Activated CD8-positive, alpha-beta memory T cell treated with anti-CD3 and anti-CD28 coated beads for 24 hours (primary cell): Measurements from ENCODE around the gene ASCL3.
"Not testable (repeated sequence)": the region's sequence is repeated elsewhere in the genome, so short reads cannot be mapped to it uniquely, and the experiment has no call there.

Source experiments
- DNase-seq: peaks from one replicate; pipeline ENCODE4 v3.0.0-alpha.2; 2020

Gene ASCL3, protein sequence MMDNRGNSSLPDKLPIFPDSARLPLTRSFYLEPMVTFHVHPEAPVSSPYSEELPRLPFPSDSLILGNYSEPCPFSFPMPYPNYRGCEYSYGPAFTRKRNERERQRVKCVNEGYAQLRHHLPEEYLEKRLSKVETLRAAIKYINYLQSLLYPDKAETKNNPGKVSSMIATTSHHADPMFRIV

DNA sequence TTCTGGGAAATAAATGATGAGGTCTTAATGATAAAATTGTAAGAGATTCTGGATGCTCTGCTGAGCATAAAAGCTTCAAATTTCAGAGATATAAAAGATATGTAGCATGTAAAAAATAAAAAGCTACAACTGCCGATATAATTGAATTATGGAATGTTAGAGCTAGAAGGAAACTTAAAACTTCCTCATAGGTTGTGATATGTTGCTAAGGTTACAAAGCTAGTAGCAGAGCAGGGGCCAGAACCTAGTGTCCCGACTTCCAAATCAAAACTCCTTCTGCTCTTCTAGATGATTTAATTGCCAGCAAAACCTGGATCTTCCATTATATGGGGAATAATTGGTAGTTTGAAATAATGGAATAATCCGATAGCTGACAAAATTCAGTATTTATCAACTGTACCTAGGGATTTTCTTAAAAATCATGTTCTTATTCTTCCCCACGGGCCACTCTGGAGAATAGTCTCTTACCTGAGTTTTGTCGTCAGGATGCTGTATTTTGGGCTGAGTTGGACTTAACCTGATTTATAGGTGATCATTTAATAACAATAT is at the start of gene ASCL3:
Gene ASCL3, minus strand, starts transcription at position 499 of the 549 bp plus-strand sequence. CDS start 4,855 bp downstream, outside the sequence.
- no peak for DNase-seq

DNA sequence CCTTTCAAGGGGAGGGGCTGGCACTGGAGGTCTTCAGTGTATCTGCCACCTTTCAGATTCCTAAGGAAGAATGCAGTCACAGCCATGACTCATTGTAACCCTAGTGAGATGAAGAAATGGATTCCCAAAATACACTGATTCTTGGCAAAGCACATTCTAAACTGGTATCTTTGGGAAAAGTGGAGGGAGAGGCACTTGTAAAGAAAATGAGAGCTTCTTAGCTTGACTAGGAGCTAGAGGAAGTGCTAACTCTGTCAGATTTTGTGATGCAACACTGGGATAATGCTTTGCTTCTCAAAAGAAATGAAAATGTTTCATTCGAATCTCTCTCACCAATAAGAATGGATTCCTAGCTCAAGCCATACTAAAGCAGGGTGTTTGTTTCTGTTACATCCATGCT is 46.6 kb upstream of the ASCL3 start:
- no peak for DNase-seq

DNA sequence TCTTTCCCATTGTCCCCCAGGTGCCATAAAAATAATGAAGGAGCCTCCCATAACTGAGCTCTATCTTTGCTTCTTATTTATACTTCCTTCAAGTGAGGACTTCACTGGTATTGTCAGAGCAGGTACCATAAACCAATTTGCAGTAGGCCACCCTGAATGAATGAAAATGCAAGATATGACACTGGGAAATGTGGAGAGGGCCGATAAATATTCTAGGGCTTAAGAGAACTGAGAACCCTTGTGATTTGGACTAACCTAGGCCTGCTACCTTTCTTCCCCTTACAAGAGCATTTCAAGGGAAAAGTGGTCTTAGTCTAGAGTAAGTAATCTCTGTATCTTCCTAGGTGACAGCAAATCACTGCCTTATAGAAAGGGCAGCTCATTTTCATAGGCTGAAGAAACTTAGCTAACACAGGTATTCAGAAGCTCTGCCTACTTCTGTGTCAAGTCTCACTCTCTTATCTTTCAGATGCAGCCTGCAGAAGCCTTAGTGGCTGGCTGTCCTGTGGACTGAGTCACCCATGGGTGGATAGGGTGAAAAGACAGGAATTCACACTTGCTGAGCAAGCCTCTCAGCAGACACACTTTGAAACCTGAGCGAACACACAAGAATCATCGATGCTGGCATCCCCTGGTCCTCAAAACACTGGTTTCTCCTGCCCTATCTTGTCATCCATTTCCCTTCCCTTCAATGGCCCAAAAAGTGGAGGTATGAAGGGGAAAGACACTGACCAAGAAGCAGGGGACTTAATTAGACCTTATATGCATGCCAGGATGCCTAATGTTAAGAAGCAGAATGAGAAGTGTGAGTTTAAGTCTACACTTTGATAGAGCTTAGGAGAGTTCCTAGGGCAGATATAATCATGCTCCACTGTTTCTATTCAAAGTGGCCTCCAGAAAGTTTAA is 45.8 kb upstream of the ASCL3 start:
- no peak for DNase-seq

DNA sequence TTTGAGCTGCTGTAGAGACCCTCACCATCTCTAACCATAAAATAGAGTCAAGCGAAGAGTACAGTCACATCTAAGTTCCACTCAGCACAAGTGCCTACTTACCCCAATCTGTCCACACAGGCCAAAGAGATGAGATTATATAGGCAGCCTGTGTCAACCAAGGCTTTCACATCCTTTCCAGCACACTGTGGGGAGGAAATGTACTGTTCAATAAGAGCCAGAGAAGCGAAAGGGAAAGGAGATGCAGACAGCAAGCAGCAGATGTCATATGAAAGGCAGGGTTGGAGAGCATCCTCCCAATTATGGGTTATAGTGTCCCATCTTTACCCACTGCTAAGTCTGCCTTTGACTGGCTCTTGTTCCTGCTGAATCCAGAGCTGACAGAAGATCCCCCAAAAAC is 44.6 kb upstream of the ASCL3 start:
- DNase-seq: no peak

DNA sequence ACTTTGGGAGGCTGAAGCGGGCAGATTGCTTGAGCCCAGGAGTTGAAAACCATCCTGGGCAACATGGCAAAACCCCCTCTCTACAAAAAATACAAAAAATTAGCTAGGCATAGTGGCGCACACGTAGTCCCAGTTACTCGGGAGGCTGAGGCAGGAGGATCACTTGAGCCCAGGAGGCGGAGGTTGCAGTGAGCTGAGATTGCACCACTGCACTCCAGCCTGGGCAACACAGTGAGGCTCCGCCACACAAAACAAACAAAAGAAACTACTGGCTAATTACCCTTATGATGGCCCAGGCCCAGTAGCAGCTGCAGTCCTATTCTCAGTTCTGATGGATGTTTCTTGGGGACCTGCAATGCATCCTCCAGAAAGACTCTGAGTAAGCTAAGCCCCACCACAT is 44.0 kb upstream of the ASCL3 start:
- DNase-seq: not testable (repeated sequence)

DNA sequence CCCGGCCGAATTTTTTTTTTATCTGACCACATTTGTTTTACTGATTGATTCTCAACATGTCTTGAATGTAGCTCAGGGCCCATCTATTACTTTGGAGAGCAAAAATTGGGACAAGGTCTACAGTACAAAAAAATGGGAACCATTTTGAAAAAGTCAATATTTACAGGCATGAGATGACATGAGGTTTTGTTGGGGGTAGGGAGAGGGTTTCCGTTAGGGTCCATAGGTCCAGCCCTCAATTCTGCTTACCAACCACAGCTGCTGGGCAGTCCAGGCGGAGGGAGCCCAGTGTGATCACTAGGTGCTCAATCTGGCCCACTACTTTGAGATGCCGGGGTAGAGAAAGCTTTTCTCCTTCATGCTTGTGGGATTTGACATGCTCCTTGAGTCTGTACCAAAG is 42.6 kb upstream of the ASCL3 start:
- DNase-seq: no peak

DNA sequence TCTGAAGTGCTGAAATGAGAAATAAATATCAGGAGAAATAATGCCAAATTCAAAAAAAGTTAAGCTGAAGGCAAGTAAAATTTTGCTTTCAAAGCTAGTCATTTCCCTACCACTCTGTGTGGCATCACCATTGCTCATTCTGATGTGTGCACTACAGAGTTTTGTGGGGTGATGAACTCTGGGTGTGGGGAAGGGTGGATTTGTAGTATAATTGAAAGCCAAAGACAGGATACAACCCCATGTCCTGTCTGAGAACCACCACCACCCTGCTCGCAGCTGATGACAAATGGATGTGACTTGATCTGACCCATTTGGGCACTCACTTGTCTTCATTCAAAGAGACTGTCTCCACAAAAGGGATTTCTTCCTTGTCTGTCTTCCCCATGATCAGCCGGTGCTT is 40.7 kb upstream of the ASCL3 start:
- no peak for DNase-seq

DNA sequence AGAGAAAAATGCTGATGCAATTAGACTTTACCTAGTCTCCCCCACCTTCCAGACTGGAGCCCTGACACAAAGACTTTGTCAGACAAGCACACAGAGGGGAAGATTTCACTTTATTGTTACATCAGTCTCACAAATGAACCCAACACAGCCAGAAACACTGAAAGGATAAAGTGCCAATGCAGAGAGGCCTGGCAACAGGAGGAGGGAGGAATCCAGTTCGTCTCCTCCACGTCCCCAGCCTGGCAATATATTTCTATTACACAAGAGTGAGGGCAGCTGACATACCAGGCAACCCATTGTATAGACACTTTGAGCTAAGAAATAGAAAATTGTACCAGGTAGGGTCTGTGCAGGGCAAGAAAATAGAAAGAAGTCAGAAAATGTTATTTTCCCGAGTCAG is 37.7 kb upstream of the ASCL3 start:
- DNase-seq: no peak

DNA sequence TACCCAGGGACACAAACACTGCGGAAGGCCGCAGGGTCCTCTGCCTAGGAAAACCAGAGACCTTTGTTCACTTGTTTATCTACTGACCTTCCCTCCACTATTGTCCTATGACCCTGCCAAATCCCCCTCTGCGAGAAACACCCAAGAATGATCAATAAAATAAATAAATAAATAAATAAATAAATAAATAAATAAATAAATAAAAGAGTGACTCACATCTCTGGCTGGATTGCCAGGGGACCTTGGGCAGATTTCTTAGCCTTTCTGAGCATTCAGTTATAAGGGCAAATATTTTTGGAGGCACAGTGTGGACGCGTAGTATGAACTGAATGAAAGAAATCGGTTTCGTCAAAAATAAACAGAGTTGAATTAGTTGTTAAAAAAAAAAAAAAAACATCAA is 36.5 kb upstream of the ASCL3 start:
- DNase-seq: not testable (repeated sequence)

DNA sequence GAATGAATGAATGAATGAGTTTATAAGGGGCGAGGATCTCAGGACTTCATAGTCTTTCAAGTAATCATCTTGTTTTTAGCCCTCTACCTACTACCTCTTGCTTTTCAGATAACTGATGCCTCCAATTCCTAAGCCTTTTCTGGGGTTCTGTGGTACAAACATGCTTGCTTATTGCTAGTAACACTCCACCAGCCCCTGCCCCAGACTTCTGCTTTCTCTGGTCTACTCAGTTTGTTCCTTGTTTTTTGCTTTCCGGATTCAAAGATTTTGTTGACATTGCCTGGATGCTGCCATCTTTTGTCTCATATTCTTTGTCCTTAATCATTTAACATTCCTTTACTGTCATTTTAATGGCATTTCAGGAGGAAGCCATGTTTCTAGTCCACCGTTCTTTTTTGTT is 30.3 kb upstream of the ASCL3 start:
- DNase-seq: no peak

DNA sequence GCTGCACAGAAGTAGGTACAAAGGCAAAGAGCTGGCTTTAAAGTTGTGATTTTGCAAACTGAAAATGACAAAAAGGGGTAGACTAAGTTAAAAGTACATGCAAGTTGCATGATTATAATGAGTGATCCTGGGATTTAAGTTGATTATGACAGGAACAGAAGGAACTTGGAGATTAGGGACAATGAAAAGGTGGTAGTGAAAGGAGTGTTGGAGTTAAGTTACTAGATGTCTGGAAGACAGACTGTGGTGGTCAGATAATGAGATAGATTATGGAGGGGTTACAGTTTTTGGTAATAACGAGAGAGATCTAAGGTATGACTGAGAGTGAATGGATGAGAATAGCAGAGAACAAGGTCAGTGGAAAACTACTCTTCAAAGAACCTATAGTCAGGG is 29.1 kb upstream of the ASCL3 start:
- DNase-seq: no peak

DNA sequence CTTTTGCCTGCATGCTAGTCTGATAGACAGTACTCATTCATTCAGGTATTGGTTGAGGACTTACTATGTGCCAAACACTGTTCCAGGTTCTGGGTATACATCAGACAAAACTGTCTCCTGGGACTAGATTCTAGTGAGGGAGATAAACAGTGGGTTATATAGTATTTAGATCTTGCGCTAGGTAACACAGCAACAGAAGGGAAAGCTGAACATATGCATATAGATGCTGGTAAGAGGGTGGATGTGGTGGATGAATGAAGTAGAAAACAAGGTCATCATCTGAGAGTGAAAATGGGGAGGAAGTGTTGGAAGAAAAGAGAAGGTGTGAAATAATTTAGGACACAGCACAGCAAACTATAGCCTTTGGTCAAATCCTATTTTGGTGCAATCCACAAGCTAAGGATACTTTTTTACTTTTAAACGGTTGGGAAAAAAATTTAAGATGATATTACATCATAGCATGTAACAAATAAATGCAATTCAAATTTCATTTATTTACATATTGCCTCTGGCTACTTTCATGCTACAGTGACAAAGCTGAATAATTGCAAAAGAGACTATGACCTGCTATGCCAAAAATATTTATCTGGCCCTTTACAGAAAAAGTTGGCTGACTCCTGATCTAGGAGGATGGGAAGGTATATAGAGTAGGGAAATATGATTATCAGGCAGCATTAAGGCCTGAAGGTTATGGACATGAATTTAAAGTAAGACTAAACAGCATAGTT is 28.5 kb upstream of the ASCL3 start:
- DNase-seq: no peak

DNA sequence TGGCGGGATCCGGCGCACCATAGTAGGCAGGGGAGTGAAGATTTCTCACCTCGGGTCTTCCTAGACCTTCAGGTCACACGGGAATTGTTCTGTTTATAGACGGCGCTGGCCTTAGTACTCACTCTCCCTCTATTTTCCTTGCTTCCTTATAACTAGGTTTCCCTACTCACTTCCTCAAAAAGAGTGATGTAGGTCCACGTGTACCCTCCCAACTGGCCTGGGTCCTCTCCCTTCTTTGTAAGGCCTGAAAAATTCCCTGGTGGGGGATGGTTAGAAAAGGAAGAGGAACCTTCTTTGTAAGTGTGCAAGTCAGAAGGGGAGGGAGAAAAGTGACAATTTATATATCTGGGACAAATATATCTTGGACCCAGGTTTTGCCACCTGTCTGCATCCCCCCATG is 24.4 kb upstream of the ASCL3 start:
- DNase-seq: no peak

DNA sequence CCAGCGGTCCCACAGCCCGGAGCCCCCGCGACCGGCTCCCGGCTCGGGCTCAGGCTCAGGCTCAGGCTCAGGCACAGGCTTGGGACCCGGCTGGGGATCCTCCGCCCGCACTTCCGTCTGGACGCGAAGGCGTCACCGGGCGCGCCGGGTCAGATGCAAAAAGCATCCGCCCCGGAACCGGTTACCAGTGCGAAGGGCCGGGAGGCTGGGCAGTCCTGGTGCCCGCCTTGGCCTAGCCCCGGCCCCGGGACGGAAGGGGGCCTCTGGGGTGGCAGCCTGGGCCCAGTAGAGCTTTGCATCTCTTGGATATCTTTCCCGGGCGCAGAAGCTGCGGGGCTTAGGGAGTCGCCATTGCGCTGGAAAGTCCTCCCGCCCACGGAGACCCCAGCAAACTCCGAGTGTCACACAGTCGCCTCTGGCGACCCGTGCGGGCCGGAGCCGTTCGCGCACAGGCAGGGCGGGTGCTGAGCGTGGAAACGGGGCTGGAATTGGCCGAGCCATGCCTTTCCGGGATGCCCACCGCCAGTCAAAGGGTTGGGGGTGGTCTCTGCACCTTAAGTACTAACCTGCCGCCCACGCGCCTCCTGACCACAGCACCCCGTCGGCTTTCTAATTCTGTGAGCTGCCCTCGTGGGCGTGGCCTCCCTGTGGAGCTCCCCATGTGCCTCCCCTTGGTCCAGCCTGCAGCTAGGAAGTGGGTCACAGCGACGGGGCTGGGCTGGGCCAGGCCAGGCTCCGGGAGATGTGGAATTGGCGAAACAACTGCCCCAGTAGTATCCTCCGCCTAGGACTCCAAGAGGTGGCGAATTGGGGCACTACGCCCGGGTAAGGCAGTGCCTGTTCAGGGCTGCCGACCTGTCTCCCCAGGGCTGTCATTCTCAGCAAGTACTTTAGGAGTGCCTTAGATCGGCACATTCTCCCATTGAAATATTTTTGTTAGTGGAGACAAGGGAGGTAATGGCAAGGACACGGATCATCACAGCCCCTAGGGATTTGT is 21.8 kb upstream of the ASCL3 start, which contains the start of gene TMEM9B:
Gene TMEM9B, minus strand, starts transcription at position 119 of the 997 bp plus-strand sequence. CDS start 129 bp downstream, outside the sequence.
- peak; percentile 95 for DNase-seq

DNA sequence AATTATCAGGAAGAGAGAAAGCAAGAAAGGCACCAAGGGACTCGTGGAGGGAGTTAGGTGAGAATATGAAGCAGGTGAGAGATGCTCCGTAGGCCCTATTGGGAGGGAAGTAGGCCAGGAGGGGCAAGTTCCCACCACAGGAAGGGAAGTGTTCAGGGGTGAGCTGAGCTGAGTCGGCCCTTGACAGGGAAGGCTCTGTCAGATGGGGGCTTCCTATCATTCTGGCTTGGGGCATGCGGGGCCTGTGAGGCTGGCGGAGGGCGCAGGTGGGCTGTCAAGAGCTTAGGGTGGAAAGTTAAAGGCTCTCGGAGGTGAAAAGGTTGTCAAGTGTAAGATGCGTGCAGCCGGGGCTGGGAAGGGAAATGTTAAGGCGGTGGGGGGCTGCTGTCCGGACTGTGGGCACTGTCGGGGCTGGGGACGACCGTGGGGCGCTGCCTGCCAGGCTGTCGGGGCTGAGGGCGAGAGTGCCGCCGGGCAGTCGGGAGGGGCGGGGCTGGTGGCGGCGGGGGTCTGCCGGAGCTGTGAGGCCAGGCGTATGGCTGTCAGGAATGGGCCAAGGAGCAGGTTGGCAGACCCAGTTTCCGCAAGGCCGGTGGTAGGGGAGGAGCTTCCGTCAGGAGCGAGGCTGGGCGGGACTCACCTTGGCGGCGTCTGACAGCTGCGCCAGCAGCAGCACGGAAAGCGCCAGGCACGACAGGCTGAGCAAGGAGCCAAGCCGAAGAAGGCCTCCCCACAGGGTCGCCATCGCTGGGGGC is 20.9 kb upstream of the ASCL3 start:
- no peak for DNase-seq

DNA sequence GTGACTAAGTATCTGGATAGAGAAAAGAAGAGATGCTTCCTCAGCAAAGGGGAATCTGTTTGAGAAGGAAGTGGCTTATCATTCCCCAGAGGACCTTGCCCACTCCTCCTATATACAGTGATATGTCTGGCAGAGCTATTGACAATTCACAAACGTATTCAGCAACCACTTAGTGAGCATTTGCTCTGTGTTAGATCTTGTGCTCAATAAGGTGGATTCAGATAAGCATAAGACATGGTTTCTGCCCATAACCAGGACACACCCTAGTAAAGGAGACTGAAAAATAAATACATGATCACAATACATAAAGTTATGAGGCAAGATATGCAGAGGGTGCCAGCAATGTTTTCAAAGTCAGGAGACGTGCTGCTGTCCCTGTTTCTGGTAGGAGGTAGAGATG is 20.0 kb upstream of the ASCL3 start:
- no peak for DNase-seq

DNA sequence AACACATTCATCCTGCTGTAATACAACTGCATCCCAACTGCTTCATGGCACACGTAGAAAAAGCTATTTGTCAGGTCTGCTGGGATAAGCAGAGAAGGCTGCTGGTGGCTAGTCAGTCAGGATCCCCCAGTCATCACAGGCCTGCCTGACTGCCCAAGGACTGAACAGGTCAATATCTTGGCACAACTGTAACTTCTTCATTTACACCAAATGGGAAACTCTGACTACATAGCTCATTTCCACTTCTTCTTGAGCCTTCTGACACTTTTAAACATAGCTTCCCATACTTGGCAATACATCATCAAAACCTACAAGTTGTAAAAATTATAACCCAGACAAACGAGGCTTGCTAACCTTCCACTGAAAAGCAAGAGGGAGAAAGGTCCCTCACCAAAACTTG is 18.6 kb upstream of the ASCL3 start:
- no peak for DNase-seq

DNA sequence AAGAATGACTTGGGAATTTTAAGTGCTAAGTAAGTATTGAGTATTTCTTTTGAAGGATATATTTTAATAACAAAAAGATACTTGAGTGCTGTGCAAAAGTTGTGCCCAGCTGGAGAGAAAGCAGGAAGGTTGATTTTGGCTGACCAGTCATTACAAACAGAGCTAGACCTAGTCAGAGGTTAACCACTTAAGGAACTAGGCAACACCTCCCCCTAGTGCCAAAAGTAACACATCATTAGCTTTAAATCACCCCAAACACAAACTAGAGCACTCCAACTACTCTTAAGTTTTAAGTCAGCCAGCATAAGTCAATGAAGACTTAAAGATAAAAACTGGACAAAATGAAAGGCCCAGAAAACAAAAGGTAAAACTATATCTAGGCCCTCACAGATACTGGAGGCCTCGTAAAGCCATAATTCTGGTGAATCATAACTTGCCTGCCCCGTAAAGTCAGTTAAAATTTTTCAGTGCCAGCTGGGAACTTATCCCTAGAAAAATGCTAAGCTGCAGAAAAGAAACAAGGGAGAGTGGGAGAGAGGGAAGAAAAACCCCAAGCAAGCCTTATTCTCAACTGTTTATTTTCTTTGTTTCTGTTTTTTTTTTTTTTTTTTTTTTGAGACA is 16.8 kb upstream of the ASCL3 start:
- no peak for DNase-seq

DNA sequence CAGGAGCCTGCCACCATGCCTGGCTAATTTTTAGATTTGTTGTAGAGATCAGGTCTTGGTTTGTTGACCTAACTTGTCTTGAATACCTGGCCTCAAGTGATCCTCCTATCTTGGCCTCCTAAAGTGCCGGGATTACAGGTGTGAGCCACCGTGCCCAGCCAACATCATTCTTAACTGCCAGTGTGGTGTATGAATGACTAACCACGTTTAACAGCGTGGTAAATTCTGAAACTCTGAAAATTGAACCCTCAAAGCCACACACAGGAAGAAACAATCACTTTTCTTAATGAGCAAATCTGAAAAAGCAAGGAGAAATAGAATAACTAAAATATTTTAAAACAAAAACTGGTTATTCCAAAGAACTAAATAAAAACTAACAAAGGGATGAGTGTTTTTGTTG is 14.0 kb upstream of the ASCL3 start:
- no peak for DNase-seq

DNA sequence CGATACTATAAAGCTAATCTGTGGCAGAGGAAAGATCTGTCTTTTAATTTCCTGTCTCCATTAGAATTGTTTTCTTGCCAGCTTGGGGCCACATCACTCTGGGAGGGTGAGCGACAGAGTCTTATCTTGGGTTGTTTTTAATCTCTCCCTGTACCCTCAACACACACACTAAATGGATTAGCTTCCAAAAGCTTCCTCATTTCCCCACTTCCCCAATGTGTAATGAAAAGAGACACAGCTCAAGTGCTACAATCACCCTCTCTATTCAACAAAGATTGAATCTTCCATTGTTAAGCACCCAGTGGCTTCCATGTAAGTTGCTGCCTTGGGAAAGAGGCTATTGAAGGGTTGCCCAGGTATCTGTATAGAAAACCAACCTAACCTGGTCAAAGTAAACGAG is 6.1 kb upstream of the ASCL3 start:
- DNase-seq: no peak
